VCaP (cell line): Measurements from ENCODE around the gene HIRA.
A peak's percentile ranks its signal among the peaks of the same experiment; 100 is the strongest.
"Not testable (repeated sequence)": the region's sequence is repeated elsewhere in the genome, so short reads cannot be mapped to it uniquely, and the experiment has no call there.

Experiments used
- H3K27ac ChIP-seq: fragments of 450-650 bp; 2 replicates; pipeline ENCODE4 v1.5.1; 2017
- CTCF ChIP-seq: fragments of 450-650 bp; conservative IDR thresholded peaks from 2 replicates; pipeline ENCODE4 v1.5.1; 2017; ENCODE audit warnings: mild to moderate bottlenecking, moderate library complexity

Gene HIRA

GRCh38 chr22:19446603-19447329, 15.2 kb upstream of the HIRA start:
- peak overlapping the region; percentile 95 for H3K27ac ChIP-seq
- TF ChIP-seq CTCF = no peak

- peak overlapping the region; percentile 95 for H3K27ac ChIP-seq
These were observed 13.9 kb upstream of the HIRA start for GRCh38 chr22:19445279-19445982.

- no peak for TF ChIP-seq CTCF
- H3K27ac ChIP-seq = no peak overlapping the region
These were observed 12.1 kb upstream of the HIRA start for GRCh38 chr22:19443544-19444211.

- no peak overlapping the region for H3K27ac ChIP-seq
- no peak for TF ChIP-seq CTCF
These were observed 10.6 kb upstream of the HIRA start for GRCh38 chr22:19442166-19442565.

- TF ChIP-seq CTCF = no peak
- no peak overlapping the region for H3K27ac ChIP-seq
These were observed 9.1 kb upstream of the HIRA start for GRCh38 chr22:19440411-19441195.

- no peak for TF ChIP-seq CTCF
- no peak overlapping the region for H3K27ac ChIP-seq
These were observed 6.8 kb upstream of the HIRA start for GRCh38 chr22:19438298-19438697.

GRCh38 chr22:19436444-19437161, 5.1 kb upstream of the HIRA start:
- not testable (repeated sequence) for H3K27ac ChIP-seq
